ENCODE data around the gene MYCBPAP.

DNA sequence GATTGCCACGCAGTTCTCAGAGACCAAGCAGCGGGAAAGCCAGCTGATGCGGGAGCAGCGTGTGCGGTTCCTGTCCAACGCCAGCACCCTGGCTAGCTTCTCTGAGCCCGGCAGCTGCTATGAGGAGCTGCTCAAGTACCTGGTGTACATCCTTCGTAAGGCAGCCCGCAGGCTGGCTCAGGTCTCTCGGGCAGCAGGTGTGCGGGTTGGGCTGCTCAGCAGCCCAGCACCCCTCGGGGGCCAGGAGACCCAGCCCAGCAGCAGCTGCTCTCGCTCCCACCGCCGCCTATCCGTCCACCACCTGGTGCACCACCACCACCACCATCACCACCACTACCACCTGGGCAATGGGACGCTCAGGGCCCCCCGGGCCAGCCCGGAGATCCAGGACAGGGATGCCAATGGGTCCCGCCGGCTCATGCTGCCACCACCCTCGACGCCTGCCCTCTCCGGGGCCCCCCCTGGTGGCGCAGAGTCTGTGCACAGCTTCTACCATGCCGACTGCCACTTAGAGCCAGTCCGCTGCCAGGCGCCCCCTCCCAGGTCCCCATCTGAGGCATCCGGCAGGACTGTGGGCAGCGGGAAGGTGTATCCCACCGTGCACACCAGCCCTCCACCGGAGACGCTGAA, 67.5 kb downstream of the MYCBPAP start:
- no peak for TF ChIP-seq EZH2 (IDR thresholded peaks at IDR 0.05; ENCODE audit: low read length, missing control alignments)
- TF ChIP-seq, protein P1, sequence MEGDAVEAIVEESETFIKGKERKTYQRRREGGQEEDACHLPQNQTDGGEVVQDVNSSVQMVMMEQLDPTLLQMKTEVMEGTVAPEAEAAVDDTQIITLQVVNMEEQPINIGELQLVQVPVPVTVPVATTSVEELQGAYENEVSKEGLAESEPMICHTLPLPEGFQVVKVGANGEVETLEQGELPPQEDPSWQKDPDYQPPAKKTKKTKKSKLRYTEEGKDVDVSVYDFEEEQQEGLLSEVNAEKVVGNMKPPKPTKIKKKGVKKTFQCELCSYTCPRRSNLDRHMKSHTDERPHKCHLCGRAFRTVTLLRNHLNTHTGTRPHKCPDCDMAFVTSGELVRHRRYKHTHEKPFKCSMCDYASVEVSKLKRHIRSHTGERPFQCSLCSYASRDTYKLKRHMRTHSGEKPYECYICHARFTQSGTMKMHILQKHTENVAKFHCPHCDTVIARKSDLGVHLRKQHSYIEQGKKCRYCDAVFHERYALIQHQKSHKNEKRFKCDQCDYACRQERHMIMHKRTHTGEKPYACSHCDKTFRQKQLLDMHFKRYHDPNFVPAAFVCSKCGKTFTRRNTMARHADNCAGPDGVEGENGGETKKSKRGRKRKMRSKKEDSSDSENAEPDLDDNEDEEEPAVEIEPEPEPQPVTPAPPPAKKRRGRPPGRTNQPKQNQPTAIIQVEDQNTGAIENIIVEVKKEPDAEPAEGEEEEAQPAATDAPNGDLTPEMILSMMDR (conservative IDR thresholded peaks at IDR 0.05 in 1 of 2, IDR thresholded peaks at IDR 0.05 in 1 of 2; ENCODE audit: low read depth in 1 of 2, low read length in 2 of 2): no peak
